ENCODE data around the gene RUVBL2. TPM values are rescaled to one million over a fixed set of nuclear protein-coding genes. Genes with fewer than 3 reads are reported as not detected.
A peak's percentile ranks its signal among the peaks of the same experiment; 100 is the strongest.

RUVBL2 gene
- total RNA-seq, 1 donor from 2014 or later = 64.2 TPM

GRCh38 chr19:49064029-49064629 is 70.4 kb downstream of the RUVBL2 start:
- DNase-seq (ENCODE audit: extremely low spot score, unreplicated experiment) = no peak
- H3K36me3 Mint-ChIP-seq (ENCODE audit: unreplicated experiment) = no peaks in the 10 kb centered on the region
- H3K9me3 Mint-ChIP-seq (ENCODE audit: unreplicated experiment) = peaks cover under 1% of the 10 kb centered on the region
- peak overlapping the region; percentile 45 for H3K4me3 Mint-ChIP-seq (ENCODE audit: unreplicated experiment)
- TF ChIP-seq, protein P1, sequence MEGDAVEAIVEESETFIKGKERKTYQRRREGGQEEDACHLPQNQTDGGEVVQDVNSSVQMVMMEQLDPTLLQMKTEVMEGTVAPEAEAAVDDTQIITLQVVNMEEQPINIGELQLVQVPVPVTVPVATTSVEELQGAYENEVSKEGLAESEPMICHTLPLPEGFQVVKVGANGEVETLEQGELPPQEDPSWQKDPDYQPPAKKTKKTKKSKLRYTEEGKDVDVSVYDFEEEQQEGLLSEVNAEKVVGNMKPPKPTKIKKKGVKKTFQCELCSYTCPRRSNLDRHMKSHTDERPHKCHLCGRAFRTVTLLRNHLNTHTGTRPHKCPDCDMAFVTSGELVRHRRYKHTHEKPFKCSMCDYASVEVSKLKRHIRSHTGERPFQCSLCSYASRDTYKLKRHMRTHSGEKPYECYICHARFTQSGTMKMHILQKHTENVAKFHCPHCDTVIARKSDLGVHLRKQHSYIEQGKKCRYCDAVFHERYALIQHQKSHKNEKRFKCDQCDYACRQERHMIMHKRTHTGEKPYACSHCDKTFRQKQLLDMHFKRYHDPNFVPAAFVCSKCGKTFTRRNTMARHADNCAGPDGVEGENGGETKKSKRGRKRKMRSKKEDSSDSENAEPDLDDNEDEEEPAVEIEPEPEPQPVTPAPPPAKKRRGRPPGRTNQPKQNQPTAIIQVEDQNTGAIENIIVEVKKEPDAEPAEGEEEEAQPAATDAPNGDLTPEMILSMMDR (IDR thresholded peaks at IDR 0.05) = no peak
- H3K4me1 Mint-ChIP-seq (ENCODE audit: unreplicated experiment) = peaks cover 7% of the 10 kb centered on the region
- H3K27me3 Mint-ChIP-seq (ENCODE audit: unreplicated experiment) = peaks cover 32% of the 10 kb centered on the region
- no peak overlapping the region for H3K27ac Mint-ChIP-seq (ENCODE audit: unreplicated experiment)

DNA sequence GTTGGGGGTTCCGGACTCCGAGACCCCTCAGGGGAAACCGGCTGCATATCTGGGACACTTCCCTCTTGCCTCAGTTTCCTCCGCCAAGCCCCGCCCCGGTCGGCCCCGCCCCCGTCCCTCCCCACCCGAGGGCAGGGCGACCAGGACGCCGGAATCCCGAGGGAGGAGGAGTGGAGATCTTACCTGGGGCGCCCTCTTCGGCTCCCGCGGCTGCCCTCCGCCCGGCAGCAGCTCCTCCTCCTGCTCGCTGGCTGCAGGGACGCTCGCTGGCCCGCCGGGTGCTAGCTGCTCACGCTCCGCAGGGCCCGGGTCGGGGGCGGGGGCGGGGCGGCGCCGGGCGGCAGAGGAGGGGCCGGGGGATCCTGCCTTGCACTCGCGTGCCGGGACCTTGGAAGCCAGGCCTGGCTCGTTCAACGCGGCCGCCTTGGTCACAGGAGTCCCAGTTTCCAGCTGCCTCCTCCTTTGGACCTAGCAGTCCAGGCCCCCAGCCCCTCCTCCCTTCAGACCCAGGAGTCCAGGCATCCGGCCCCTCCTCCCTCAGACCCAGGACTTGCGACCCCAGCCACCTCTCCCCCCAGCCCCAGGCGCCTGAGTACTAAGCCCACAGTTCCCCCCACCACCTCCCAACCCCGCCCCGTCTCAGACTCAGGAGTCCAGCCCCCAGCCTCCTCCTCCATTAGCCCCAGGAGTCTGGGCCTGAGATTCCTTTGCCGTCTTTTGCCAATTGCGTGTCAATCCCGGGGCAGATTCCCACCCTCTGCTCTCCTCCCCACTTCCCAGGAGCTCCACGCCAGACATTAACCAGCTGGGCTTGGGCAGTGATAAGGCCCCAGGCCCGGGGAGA is 71.3 kb downstream of the RUVBL2 start, which contains the start of gene NTF4:
Gene NTF4, minus strand, starts transcription at position 51 of the 844 bp plus-strand sequence. CDS start 2,821 bp downstream, outside the sequence.
- Mint-ChIP-seq H3K9me3 (ENCODE audit: unreplicated experiment) (peaks cover 7% of the 10 kb centered on the region), H3K4me1 (ENCODE audit: unreplicated experiment) (peaks cover 7% of the 10 kb centered on the region), H3K27ac (ENCODE audit: unreplicated experiment) (peak within 1 kb of the TSS; percentile 54), H3K4me3 (ENCODE audit: unreplicated experiment) (peak within 1 kb of the TSS; percentile 45), H3K36me3 (ENCODE audit: unreplicated experiment) (no peaks in the 10 kb centered on the region), H3K27me3 (ENCODE audit: unreplicated experiment) (peaks cover 38% of the 10 kb centered on the region)
- DNase-seq (ENCODE audit: extremely low spot score, unreplicated experiment) = no peak
- TF ChIP-seq, protein P1 (IDR thresholded peaks at IDR 0.05) = no peak

Small RNA genes within 50 kb of the gene (microRNA-seq; reads per million reads assigned to microRNA genes)
- gene MIR6798 (ENCODE audit: unreplicated experiment) = not detected

Other genes with a start within 250 kb of the RUVBL2 start
- not detected in 2 replicates for gene IZUMO1, start 247.0 kb upstream of the RUVBL2 start, total RNA-seq
- 0.11 TPM in 1 of 2 replicates, not detected in the other for gene FUT1, start 241.2 kb upstream of the RUVBL2 start, total RNA-seq
- not detected in 2 replicates for gene FGF21, start 238.4 kb upstream of the RUVBL2 start, total RNA-seq
- gene BCAT2, start 182.9 kb upstream of the RUVBL2 start, total RNA-seq = 48.5 and 50.5 TPM in 2 replicates
- 23.9 and 29.1 TPM in 2 replicates for gene HSD17B14, start 157.4 kb upstream of the RUVBL2 start, total RNA-seq
- gene PLEKHA4, start 125.3 kb upstream of the RUVBL2 start, total RNA-seq = 31.0 and 40.0 TPM in 2 replicates
- gene PPP1R15A, start 121.5 kb upstream of the RUVBL2 start, total RNA-seq = 96.5 and 118 TPM in 2 replicates
- not detected in 2 replicates for gene TULP2, start 95.1 kb upstream of the RUVBL2 start, total RNA-seq
- gene NUCB1, start 93.6 kb upstream of the RUVBL2 start, total RNA-seq = 260 and 264 TPM in 2 replicates
- gene DHDH, start 60.2 kb upstream of the RUVBL2 start, total RNA-seq = 0.67 TPM in 1 of 2 replicates, not detected in the other
- 154 and 172 TPM in 2 replicates for gene BAX, start 39.0 kb upstream of the RUVBL2 start, total RNA-seq
- 2,724 and 2,792 TPM in 2 replicates for gene FTL, start 28.6 kb upstream of the RUVBL2 start, total RNA-seq
- gene GYS1, start 578 bp upstream of the RUVBL2 start, total RNA-seq = 37.6 and 42.2 TPM in 2 replicates
- gene LHB, start 23.2 kb downstream of the RUVBL2 start, total RNA-seq = not detected in 2 replicates
- gene CGB3, start 30.4 kb downstream of the RUVBL2 start, total RNA-seq = not detected in 2 replicates
- gene CGB2, start 38.0 kb downstream of the RUVBL2 start, total RNA-seq = not detected in 2 replicates
- not detected in 2 replicates for gene CGB1, start 43.0 kb downstream of the RUVBL2 start, total RNA-seq
- gene CGB5, start 50.0 kb downstream of the RUVBL2 start, total RNA-seq = not detected in 2 replicates
- gene CGB8, start 55.2 kb downstream of the RUVBL2 start, total RNA-seq = not detected in 2 replicates
- gene CGB7, start 63.9 kb downstream of the RUVBL2 start, total RNA-seq = 0.16 TPM in 1 of 2 replicates, not detected in the other
- gene NTF4, start 70.9 kb downstream of the RUVBL2 start, total RNA-seq = not detected in 2 replicates
- gene KCNA7, start 78.8 kb downstream of the RUVBL2 start, total RNA-seq = not detected in 2 replicates
- 277 and 286 TPM in 2 replicates for gene SNRNP70, start 91.6 kb downstream of the RUVBL2 start, total RNA-seq
- gene LIN7B, start 120.5 kb downstream of the RUVBL2 start, total RNA-seq = 7.9 and 9.9 TPM in 2 replicates
- 1.8 and 3.4 TPM in 2 replicates for gene C19orf73, start 125.3 kb downstream of the RUVBL2 start, total RNA-seq
- 6.6 and 9.5 TPM in 2 replicates for gene PPFIA3, start 125.7 kb downstream of the RUVBL2 start, total RNA-seq
- not detected in 2 replicates for gene HRC, start 161.5 kb downstream of the RUVBL2 start, total RNA-seq
- 28.5 and 28.7 TPM in 2 replicates for gene TRPM4, start 163.9 kb downstream of the RUVBL2 start, total RNA-seq